SIG-M5 treated with dmso at 0.1 percent for 504 hours (cell line): ENCODE data around the gene WEE2.
"Not testable (repeated sequence)": the region's sequence is repeated elsewhere in the genome, so short reads cannot be mapped to it uniquely, and the experiment has no call there.

Experiments used
- DNase-seq: peaks from one replicate; lab custom pipeline; 2025; ENCODE audit not compliant: unreplicated experiment; lab: John Stamatoyannopoulos, UW

The WEE2 gene

DNA sequence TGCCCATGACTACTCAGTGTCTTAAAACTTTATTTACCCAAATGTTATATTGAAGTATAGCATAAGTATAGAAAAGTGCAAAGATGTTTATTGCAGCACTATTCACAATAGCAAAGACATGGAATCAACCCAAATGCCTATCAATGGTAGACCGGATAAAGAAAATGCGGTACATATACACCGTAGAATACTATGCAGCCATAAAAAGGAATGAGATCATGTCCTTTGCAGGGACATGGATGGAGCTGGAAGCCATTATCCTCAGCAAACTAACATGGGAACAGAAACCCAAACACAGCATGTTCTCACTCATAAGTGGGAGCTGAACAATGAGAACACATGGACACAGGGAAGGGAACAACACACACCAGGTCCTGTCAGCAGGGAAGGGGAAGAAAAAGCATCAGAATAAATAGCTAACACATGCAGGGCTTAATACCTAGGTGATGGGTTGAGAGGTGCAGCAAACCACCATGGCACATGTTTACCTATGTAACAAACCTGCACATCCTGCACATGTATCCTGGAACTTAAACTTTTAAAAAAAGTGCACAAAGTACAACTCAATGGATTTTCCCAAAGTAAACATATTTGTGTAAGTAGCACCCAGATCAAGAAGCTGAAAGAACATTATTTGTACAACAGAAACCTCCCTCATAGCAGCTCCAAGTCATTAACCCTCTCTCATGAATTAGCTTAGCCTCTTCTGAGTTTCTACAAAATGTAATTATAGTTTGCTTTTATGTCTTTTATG is 18.9 kb upstream of the WEE2 start:
- DNase-seq, result not testable (repeated sequence)

DNA sequence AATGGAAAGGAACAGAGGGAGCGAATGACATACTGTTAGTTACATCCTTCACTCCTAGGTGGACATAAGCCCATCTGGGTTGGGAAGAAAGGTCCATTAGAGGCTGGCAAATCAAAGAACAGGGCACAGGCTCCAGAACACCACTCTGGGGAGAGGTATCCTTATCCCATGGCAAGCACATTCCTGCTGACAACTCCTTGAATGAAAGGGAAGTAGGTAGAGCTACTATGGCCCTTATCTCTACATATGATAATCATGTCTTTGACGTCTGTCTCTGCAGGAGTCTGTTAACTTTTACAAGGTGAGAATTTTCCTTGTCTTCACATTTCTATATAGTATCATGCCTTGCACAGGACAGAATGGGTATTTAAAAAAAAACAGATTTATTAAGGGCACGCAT is 16.6 kb upstream of the WEE2 start:
- DNase-seq, result no peak

DNA sequence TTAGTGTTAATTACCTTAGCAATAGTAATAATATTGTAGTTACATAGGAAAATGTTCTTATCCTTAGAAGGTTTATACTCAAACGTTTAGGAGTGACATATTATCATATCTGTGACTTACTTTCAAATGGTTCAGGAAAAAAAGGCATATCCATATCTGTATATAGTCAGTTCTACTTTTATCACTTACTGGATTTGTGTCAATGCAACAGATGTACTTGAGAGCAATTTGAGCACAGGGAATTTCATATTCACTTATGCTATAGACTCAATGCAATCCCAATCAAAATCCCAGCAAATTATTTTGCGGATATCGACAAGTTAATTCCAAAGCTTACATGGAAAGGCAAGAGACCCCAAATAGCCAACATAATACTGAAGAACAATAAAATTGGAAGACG is 16.2 kb upstream of the WEE2 start:
- no peak for DNase-seq

DNA sequence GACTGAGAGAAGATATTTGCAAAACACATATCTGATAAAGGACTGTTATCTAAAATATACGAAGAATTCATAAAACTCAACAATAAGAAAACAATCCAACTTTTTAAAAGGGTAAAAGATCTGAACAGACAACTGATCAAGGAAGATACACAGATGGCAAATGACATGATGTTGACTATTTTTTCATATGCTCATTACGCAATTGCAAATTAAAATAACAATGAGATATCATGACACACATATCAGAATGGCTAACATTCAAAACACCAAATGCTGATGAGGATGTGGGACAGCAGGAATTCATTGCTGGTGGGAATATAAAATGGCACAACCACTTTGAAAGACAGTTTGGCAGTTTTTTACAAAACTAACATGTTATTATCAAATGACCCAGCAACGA is 15.1 kb upstream of the WEE2 start:
- no peak for DNase-seq

DNA sequence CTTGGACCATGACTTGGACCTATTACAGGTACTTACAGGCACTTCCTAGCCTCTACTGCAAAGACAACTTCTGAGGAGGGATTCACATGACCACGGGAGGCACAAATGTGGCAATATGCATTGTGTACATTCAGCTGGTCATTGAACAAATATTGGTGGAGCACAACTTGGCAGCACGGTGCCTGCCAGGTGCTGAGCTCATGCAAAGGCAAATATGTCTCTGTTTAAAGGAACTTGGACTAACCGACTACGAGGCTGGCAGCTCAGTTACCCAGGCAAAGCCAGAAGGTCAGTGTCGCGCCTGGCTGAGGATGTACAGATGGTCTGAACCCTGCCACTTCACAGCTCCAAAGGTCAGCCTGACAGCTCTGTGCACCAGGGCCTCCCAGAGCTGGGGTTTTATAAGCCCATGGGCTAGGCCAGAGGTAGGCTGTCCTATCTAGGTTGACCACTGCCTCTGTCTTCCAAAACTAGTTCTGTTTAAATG is 12.3 kb upstream of the WEE2 start:
- DNase-seq, result peak; percentile 12

DNA sequence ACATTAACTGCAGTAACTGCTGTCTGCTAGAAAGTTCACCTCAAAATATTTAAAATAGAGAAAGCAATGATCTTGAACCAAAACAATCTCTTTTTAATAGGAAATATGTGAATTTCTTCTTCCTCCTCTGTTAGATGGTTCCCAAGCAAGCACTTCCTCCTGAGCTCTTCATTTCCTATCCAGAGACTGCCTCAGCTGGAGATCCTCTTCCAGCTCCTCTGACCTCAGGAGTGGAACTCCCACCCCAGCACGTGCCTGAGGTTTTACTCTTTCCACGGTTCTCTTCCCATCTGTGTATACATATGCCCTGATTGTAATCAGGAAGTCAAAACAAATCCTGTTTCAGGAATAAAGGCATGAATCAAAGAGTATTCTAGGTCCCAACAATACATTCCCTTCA is 11.8 kb upstream of the WEE2 start:
- DNase-seq, result no peak

DNA sequence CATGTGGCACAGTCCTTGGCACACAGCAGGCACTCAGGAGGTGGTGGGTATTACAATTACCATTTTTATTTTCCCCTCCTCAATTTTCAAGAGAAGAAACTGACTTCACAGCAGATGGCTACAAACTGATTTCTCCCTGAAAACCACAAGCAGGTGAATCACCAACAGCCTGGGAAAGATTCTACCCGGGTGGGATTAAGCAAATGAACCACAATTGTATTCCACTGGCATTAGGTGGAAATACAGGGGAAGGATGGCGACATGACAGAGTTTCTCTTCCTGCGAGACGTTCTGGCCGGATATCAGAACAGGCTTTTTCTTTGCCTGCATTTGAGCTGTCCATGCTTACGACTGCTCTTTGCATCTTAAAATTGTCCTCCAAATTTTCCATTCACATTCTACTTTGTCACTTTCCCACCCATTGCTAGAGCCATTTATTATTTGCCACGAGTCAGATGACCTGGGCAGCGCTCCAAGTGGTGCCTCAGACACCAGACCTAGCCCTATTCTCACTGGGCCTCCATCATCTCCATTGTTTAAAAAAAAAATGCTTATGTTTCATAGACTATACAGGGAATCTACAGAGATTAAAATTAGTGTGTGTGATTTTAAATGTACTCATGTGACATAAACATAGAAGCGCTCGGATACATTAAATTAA is 10.8 kb upstream of the WEE2 start:
- DNase-seq, result no peak

DNA sequence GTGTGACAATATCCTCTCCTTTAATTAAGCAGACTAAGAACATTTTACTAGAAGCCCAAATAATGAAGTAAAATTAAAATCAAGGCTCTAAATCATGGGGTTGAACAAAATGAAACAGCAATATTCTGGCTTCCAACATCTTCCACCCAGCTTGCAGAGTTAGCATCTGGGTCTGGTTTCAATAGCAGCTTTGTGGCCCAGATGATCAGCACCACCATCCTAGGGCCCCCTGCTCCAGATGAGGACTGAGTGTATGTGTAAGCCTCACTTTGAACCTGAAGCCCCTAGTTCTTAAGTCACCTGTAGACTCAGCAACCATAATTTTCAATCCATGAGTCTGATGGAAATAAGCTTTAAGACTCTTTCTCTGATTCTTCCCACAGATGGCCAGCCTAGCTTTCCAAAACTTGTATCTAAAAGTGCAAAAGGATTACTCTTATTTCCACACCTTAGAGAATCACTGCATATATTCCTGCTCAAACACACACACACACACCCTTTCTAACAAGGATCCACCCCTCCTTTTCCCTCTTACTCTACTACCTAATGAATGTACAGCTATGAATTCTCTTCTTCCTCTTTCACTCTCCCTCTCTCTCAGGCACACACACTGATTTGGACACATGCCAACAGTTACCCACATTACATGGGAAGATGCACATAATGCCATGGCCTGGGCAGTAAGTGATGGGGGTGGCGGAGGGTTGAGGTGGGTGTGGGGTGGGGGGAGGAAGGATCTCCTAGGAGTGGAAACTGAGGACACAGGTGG is 9.7 kb upstream of the WEE2 start:
- DNase-seq, result peak; percentile 64

DNA sequence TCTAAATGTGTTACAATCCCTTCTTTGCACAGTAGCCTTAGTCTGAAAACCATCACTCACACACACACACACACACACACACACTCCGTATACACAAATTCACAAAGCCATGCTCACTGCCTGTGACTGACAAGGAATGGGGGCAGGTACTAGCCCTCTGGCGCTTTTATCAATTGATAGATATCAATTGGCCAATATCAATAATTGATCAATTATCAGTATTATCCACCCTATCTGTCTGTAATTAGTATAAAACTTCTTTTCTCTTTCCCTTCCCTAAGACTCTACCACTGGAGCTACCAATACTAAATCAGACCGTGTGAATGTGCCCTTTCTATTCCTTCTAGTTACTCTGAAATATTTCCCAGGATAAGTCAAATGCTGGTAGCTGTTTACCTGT is 8.3 kb upstream of the WEE2 start:
- DNase-seq, result no peak

DNA sequence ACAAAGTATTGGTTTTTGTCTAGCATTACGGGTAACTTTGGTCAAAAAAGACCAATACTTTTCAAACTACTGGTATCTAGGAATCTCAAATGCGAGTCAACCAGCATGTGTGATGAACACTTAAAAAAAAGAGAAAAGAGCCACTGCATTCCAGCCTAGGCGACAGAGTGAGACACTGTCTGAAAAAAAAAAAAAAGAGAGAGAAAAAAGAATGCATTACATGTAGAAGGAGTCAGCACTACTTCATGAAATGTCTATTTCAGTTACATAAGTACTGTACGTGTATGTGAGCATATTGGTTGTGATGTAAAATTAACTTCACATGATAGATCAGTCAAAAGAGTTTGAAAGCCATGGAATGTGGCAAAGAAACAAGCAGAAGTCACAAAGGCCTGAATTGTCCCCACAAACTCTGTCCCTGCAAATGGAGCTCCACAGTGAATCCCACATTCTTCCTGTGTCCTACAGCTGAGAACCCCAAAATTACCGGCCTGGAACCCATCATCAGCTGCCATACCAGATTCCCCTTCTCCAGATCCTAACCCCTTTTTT is 7.8 kb upstream of the WEE2 start:
- no peak for DNase-seq

DNA sequence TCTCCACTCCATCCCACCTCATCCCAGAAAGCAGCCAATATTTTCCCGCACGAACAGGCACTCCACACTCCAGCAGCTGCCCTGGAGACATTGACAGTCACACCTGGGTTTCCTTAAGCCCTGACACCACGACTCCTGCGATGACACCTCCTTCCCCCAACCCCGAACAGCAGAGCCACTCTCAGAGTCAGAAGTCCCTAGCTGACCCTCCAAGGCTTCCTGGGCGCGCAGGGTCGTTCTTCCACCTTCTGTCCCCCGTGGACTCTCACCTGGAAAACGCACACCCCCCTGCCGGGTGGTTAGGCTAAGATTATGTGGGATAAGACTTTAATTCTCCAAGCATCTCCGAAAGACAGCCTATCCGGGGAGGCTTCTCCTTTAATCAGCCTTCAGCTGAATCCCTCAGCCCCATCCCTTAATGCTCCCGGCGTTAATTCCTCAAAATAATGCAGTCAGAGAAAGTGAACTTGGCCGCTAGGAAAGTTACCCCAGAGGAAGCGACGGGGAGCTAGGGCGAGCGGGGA is 7.2 kb upstream of the WEE2 start:
- DNase-seq, result no peak

DNA sequence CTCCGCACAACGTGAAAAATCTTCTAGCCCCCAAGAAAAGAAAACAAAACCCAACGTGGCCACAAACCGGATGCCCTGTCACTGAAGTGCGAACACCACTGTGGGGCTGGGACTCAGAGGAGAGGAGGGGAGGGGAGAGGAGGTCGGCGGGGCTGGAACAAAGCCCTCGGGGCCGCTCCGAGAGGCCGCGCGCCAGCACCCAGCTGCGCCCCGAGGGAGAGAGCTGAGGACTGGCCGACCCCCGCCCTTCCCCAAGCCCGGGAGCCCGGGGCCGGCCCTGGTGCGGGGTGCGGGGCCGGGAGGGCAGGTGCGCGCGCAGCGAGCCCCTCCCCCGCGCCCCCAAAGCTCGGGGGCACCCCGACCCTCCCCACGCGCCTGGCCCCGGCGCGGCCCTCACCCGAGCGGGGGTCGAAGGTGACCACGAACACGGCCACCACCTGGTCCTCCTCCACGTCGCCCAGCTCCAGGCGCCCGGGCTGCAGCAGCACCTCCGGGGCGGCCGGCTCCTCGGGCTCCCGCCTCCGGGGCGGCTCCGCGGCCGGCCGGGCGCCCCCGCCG is 6.6 kb upstream of the WEE2 start:
- peak; percentile 39 for DNase-seq

DNA sequence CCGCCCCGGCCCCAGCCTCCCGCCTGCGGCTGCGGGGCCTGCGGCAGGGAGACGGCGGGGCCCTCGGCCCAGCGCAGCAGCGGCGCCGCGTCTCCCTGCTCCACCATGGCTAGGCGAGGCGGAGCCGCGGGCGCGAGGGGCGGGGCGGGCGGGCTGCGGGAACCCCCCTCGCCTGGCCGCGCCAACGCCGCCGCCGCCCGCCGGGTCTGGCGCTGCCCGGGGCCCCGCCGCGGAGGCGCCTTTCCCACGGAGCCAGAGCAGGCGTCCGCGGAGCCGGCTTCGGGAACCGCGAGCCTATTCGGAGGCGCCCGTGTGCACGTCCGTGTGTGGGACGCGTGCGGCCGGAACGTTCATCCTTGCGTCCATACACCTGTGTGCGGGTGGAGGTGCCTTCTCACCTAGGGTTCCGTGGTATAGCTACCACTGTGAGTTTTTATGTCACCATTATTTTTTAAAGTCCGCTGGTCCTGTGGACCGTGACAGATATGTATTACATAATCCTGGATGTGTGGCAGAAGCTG is 6.0 kb upstream of the WEE2 start, which contains the start of gene DENND11:
TSS of gene DENND11 (minus strand) at position 120 of the 521 bp plus-strand sequence. CDS start at position 107, 13 bp downstream.
- no peak for DNase-seq

DNA sequence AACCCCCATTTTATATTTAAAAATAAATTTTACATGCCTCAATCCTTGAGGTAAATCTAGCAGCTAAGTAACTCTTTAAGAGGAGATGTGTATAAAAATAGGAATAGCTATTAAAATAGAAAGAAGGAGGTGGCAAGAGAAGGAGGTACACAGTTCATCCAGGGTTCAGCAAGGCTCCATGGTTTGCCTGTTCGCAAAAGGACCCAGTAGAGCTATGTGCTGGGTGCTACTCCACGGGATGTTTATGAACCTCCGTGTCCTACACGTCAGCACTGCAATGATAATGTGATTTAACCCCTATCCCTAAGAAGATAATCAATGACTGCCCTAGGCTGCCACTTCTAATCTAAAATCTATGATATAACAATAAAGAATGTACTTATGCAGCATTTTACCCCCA is 5.3 kb upstream of the WEE2 start:
- DNase-seq, result no peak

DNA sequence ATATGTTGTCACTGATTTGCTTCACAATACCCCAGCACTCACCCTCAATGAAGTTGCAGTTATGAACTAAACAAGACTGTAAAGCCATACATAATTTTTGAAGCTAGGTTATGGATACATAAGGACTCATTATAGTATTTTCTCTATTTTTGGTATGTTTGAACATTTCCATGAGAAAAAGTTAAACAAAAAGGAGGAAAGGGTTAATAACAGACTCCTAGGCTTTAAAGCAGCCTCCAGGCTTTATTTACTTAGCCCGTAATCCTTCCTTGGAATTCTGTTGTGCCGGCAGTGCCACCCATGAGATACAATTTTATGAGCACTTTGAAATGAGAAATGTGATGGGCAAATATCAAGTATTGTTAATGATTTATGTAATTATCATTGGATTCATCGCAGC is 4.0 kb upstream of the WEE2 start:
- DNase-seq, result no peak

DNA sequence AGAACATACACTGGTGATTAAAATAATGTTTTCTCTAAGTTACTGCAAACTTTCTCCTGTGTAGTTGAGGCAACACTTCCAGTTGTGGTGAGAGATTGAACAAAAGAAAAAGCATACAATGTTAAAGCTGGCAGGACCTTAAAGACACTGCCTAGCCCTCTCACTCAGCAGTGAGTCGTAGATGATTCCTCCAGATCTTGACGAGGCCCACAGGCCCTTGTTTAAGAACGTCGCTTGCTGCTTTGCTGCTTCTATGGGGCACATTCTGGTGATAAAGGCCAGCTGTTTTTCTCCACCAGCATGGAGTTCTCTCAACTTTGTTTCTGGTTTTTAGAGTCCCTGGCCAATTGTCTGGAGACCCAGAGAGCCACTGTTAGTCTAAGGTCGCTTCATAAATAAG is 3.4 kb upstream of the WEE2 start:
- no peak for DNase-seq

DNA sequence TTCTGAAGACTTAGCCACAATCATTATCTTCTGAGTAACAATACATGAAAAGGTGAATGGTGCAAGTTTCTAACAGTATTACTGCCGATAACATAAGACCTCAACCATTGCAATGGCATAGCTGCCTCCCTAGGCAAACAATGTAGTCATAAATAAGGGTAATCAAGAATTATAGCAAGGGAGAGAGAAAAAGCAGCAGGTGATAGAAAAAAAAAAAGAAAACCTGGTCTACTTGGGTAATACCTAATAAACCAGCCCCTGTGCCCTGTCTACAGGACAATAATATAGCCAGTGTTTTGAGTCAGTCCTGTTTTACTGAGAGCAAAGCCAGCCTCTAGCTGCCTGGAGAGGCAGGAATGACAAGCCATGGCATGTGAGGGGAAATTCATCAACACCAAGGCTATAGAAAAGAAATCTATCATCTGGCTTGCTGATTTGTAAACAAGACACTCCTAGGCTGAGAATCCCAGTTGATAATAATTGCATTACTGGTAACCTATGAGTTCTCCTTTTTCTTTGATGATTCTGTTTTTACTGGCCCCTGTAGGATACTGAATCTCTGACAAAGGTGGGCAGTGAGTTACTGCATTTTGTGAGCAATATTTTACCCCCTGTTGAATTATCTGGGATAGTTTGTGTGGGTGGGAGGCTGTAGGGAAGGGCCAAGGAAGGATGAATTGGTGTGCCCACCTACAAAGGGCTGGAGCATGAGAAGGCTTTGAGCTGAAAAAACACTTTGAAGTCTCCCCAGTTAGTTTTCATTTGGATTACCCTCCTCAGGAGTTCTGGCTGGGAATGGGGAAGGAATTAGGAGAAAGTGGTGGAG is 1.7 kb upstream of the WEE2 start:
- no peak for DNase-seq

DNA sequence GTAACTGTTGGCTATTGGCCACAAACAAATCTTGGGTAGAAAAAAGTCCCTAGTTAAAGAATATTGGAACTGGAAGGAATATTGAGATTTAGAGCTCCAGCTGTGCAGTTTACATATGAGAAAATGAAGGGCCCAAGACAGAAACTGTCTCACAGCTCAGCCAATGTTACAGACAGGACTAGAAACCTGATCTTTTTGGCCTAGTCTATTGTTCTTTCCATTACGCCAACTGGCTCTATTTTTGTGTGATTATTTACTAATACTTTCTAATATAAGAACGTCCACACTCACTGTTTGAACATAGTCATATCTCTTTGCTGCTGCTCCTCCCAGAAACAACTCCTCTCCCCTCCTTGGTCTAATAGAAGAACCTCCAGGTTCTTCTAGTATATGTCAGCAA is 1.2 kb downstream of the WEE2 start:
- no peak for DNase-seq

DNA sequence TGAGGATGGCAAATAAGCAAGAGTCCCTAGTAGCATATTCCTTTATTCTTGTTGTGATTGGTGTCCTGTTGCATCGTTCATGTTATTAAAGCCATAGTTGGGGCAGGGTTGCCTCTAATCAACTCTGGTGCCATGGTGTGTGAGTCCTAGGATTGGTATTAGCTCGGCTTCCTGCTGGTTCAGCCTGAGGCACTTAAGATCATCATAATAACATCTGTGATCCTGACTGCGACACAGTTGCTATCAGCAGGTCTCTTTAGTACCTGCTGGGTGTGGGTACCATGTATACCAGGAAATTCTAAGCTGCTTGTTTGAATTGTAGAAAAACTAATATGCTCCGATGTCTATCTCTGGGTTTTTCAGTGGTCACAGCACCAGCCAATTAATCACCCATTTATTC is 1.6 kb downstream of the WEE2 start:
- DNase-seq, result no peak

DNA sequence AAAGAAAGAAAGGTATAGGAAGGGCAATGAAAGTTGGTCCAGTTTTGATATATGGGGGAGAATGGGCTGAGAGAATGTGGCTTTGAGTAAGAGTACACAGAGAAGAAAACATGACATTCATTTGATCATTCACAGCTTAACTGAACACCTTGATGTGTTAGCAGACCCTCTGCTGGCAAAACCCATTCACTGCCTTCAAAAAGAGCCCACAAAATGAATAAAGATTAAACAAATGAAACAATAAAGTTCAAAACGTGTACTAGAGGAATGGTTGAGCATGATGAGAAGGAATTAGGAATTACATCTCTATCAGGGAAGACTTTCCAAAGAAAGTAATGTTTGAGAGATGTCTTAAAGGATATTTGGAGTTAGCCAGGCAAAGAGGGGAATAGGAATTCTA is 2.1 kb downstream of the WEE2 start:
- DNase-seq, result no peak
